Activated CD8-positive, alpha-beta memory T cell treated with anti-CD3 and anti-CD28 coated beads, Interleukin-2, amount 50 U/mL, for 1 hour (primary cell): Measurements from ENCODE around the gene MAPK14.

Source experiments
- DNase-seq: peaks from one replicate; pipeline ENCODE4 v3.0.0-alpha.2; 2020; ENCODE audit errors: extremely low read depth

Gene MAPK14

GRCh38 chr6:36138667-36139066 is 111.1 kb downstream of the MAPK14 start:
- no peak for DNase-seq

- DNase-seq: no peak
Measured at GRCh38 chr6:36139431-36139830, 111.8 kb downstream of the MAPK14 start.

- DNase-seq: no peak
Measured at GRCh38 chr6:36139991-36140710, 112.5 kb downstream of the MAPK14 start.

- no peak for DNase-seq
Measured at GRCh38 chr6:36141091-36141490, 113.5 kb downstream of the MAPK14 start.

GRCh38 chr6:36141961-36142360 is 114.4 kb downstream of the MAPK14 start:
- DNase-seq: no peak

- DNase-seq: no peak
Measured at GRCh38 chr6:36142971-36143838, 115.6 kb downstream of the MAPK14 start.

GRCh38 chr6:36145495-36145894 is 117.9 kb downstream of the MAPK14 start:
- no peak for DNase-seq

GRCh38 chr6:36147294-36147693 is 119.7 kb downstream of the MAPK14 start:
- DNase-seq: no peak

- no peak for DNase-seq
Measured at GRCh38 chr6:36149476-36149875, 121.9 kb downstream of the MAPK14 start.

GRCh38 chr6:36150283-36150682 is 122.7 kb downstream of the MAPK14 start:
- no peak for DNase-seq

GRCh38 chr6:36154286-36154685 is 126.7 kb downstream of the MAPK14 start:
- no peak for DNase-seq

GRCh38 chr6:36155662-36156061 is 128.1 kb downstream of the MAPK14 start:
- DNase-seq: no peak

GRCh38 chr6:36160147-36160760 is 132.6 kb downstream of the MAPK14 start:
- DNase-seq: no peak
